Posterior vena cava (tissue), 2 donors: ENCODE data around the gene TPGS1. TPM values are rescaled to one million over a fixed set of nuclear protein-coding genes. Genes with fewer than 3 reads are reported as not detected.

ENCODE experiments used
- DNase-seq: peaks from one replicate; pipeline ENCODE4 v3.0.0-alpha.2; 2020; ENCODE audit warnings: low spot score
- intact Hi-C, 2 donors: fragments of 100-400 bp; cut with DNase I; formaldehyde crosslinking; loops; one replicate each; pipeline versions ENCODE4 v1.14.1 to v1.14.2; 2022 to 2023
- long read RNA-seq, 2 donors: library from polyadenylated mRNA; unstranded; transcript quantifications; one replicate each; pipeline ENCODE4 v2.0.0, GENCODE V29; 2020 to 2021
- total RNA-seq, 2 donors: library from RNA; stranded (reverse); fragmentation: NEBNext Ultra II Directional; extraction: Animal tissue kit (Norgen Biotek cat#: 25700); gene quantifications; one replicate each; pipeline ENCODE4 v1.2.1, GENCODE V29; 2021
- donor health status: DM: yes; HTN: yes; CAD: no.
- donor health status: DM: yes; HTN: yes; CAD: no.

Gene TPGS1, protein sequence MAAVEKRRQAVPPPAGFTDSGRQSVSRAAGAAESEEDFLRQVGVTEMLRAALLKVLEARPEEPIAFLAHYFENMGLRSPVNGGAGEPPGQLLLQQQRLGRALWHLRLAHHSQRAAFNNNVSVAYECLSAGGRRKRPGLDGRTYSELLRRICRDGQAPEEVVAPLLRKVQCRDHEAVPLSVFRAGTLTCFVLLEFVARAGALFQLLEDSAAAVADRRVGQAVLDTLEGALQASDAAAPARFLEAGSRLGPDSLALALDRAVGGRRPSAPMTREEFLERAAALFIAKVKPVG
- total RNA-seq: 10 to 100 TPM; 21.0 to 21.2 TPM
- long read RNA-seq, donor 1, transcript TPGS1-201 (2 exons, 1,114 nt): major isoform, 32 of 32 reads
- long read RNA-seq, donor 1, partial matches to known transcripts: 0 of 32 reads
- long read RNA-seq, donor 1, other reads (novel, unspliced or antisense): 0 of 32 reads
- long read RNA-seq, donor 2: 0 reads

DNA sequence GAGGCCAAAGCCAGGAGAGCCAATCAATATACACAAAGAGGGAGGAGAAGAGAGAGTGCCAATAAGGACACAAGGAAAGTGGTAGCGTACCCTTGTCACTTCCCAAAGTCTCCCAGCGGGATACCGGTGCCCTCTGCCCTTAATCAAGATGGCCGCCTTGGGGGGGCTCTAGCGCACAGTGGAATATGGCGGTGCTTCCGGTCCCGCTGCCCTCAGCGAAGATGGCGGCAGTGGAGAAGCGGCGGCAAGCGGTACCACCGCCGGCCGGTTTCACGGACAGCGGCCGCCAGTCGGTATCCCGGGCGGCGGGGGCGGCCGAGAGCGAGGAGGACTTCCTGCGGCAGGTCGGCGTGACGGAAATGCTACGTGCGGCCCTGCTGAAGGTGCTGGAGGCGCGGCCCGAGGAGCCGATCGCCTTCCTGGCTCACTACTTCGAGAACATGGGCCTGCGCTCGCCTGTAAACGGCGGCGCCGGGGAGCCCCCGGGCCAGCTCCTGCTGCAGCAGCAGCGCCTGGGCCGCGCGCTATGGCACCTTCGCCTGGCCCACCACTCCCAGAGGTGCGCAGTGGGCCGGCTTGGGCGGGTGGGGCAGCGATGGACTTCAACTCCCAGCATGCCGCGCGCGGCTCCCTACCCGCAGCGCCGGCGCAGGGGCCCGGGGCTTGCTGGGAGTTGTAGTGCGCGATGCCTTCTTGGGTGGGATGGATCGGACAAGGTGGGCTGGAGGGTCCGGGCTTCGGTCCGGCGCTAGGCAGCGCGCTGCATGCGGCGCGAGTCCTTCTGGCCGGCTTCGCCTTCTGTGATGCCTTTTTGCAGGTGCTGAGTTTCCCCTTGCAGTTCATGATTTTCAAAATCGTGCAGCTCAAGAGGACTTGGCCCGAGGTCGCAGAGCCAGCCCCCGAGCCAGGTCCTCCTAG, at the start of gene TPGS1:
Gene TPGS1 (plus strand): TSS at position 212 of the 918 bp plus-strand sequence. CDS start 10 bp downstream, at position 222.
- peak; percentile 98 for DNase-seq
- intact Hi-C loops: no loop called here

DNA sequence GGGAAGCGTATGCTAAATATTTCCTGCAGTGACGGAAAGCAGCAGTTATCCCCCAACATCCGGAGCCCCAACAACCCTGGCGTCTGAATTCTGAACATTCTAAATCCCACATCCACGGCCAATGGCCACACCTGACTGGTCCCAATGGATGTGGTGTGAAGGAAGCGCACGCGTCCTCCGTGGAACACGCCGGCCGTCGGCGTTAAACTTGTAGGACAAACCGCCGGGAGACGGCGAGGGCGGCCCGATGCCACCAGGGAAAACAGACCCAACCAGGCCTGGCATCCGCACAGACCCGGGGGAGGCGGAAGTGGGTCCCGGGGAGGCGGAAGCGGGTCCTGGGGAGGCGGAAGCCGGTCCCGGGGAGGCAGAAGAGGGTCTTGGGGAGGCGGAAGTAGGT, 49.7 kb upstream of the TPGS1 start:
- DNase-seq: no peak
- intact Hi-C loops: no loop called here

DNA sequence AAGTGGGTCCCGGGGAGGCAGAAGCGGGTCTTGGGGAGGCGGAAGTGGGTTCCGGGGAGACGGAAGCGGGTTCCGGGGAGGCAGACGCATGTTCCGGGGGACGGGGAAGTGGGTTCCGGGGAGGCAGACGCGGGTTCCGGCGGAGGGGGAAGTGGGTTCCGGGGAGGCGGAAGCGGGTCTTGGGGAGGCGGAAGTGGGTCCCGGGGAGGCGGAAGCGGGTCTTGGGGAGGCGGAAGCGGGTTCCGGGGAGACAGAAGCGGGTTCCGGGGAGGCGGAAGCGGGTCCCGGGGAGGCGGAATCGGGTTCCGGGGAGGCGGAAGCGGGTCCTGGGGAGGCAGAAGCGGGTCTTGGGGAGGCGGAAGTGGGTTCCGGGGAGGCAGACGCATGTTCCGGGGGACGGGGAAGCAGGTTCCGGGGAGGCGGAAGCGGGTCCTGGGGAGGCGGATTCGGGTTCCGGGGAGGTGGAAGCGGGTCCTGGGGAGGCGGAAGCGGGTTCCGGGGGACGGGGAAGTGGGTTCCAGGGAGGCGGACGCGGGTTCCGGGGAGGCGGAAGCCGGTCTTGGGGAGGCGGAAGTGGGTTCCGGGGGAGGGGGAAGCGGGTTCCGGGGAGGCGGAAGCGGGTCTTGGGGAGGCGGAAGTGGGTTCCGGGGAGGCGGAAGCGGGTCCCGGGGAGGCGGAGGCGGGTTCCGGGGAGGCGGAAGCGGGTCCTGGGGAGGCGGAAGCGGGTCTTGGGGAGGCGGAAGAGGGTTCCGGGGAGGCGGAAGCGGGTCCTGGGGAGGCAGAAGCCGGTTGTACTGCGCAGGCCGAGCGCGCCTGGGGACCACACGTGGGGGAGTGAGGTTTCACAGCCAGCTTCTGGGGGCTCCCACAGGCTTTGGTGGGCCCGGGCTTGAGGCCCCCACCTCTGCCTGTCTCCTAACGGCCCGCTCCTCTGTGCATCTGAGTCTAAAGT, 48.9 kb upstream of the TPGS1 start:
- DNase-seq: no peak
- intact Hi-C loops: no loop called here

DNA sequence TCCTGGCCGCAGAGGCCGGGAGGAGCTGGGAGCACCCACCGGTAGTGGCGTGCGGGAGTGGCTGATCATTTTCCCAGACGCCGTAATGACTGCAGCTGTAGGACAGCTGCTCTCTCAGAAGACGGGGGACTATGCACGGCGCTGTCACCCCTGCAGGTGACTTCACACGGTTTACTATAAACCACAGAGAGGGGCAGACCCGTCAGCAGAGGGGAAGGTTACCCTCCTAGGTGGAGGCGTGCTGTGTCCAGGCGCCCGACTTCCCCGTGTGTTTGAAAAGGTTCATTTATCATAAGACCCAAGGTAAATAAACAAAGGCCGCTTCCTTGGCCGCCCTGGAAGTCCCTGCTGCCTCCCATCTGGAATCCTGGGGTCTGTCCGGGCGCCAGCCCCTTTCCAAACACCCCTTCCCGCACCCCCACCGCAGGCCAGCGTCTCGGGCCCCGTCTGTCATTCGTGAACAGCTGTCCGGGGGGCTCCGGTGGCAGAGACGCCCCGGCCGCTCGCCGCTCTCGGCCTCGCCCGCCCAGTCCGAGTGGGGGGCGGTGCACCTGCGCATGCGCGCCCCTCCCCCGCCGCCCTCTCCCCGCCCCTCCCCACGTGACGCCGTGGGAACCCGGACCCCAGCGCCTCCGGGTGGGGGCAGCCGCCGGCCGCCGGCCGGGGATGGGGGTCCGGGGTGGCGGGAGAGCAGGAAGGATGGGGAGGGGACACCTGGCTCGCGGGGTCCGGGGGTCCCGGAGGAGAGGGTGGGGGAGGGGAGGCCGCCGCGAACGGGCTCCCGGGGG, 47.4 kb upstream of the TPGS1 start:
- no peak for DNase-seq
- intact Hi-C loops: no loop called here

DNA sequence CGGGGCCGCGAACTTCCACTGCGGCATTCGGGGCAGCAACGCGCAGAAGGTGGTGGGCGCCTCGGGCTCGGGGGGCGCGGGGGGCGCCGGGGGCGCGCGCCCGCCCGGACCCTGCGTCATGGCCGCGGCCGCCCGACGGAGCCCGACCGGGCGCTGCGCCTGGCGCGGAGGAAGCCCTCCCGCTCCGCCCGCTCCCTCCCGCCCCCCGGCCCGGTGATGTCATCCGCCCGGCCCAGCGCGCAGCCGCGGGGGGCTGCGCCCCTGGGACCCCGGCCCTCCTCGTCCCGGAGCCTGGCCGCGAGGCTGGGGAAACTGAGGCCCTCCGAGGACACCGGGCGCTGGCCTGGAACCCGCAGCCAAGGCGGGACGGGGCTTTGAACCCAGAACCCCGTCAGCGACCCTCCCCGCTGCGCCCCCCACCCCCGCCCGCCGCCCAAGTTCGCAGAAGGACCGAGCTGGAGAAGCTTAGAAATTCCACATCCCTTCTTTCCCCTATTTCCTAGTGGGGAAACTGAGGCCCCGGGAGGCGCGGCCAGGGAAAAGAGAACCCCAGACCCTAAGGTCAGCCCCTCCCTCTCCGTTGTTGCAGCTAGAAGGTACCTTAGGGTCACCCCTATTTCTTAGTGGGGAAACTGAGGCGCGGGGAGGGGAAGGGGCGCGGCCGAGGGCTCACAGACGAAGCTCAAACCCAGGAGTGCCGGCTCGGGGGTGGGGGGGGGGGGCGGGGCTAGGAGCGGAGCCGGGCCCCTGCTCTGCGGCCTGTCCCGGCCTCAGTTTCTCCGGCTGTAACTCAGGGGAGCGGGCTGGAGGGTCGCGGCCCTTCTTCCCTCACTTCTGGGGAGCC, 46.2 kb upstream of the TPGS1 start, which contains the start of gene SHC2:
Gene SHC2 (minus strand): TSS at position 157 of the 844 bp plus-strand sequence. CDS start 37 bp downstream, at position 120.
- intact Hi-C loops: no loop called here
- DNase-seq: no peak

DNA sequence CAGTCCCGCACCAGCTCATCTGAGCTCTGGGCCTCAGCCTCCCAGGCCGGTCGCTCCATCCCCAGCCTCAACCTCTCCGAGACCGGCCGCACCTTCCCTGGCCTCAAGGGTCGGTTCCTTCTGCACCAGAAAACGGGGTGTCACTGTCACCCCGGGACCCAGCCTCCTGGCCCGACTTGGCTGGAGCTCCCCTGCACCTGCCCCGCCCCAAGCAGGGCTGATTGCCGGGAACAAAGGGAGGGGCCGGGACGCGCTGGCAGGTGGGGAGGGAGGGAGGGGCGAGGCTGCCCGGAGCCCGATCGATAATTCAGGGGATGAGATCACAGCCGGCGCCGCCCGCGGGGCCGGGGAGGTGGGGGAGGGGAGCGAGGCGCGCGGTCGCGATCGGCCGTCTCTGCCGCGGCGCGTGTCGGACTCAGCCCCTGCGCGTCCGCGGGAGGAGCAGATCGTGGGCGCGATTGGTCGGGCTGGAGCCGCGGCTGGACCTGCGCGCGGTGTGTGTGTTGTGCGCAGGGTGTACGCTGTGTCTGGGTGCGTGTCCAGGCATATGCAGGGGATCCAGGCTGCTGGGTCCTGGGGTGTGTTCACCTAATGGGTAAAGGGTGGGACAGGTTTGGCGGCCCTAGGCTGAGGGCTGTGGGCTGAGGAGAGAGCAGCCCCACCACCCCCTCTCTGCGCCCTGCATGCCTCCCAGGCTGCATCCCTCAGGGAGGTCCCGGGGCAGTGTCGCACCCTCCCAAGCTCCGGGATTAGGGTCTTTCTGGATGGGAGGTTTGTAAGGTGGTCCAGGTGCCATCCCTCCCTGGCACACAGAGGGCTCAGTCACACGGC, 45.4 kb upstream of the TPGS1 start:
- intact Hi-C loops: no loop called here
- no peak for DNase-seq

DNA sequence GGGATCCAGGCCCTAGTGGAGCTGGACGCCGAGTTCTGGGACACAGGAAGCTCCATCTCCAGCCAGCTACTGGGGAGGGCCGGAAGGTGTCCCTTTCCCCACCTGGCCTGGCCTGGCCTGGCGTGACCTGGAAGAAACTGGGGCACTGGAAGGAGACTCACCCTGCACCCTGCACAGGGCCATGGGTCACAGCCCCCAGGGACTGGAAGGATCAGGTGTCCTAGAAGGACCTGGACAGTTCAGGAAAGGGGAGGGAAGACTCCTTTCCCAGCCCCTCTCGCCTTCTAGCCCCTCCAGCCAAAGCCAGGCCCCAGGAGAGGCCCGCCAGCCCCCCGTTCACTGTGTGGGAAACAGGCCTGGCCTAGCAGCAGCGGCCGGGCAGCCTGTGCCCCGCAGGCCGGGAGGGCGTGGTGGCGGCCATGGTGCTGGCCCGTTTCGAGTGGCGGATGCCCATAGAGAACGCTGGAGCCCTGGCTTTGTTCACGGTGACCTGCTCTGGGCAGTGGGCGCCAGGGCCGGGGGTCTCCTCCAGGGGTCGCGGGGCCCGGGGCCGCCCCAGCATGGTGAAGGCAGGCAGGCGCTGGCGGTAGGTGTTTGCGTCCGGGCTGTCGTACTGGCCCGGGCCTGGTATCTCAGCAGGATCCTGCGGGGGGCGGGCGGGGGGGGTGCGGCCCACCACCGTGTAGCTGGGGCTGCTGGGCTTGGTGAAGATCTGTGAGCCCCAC, 43.7 kb upstream of the TPGS1 start:
- no peak for DNase-seq
- intact Hi-C loops: no loop called here

DNA sequence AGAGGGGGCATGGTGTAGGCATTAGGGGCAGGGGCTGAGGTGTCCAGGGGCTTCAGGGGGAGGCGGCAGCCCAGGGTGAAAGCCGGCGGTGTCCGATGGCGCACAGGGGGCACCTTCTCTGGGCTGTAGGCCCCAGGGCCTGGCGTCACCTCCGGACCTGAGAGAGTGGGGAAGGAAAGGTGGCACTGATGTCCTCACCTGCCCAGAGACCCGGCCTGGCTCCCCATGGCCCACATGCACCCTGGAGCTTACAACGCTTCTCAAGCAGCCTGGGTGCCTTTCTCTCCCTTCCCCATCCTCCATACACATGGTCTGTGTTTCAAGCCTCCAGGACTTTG, 43.1 kb upstream of the TPGS1 start:
- DNase-seq: no peak
- intact Hi-C loops: no loop called here

DNA sequence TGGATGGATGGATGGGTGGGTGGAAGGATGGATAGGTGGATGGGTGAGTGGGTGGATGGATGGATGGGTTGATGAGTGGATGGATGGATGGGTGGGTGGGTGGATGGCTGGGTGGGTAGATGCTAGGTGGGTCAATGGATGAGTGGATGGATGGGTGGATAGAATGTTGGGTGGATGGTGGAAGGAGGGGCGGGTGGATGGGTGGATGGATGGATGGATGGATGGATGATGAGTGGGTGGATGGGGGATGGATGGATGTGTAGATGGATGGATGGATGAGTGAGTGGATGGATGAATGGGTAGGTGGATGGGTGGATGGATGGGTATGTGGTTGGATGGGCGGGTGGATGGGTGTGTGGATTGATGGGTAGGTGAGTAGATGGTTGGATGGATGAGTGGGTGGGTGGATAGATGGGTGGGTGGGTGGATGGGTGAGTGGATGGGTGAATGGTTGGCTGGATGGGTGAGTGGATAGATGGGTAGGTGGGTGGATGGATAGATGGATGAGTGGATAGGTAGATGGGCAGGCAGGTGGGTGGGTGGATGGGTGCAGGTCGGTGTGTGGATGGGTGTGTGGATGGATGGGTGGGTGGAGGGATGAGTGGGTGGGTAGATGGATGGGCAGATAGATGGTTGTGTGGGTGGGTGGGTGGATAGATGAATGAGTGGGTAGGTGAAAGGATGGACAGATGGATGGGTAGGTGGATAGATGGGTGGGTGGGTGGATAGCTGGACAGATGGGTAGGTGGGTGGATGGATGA, 42.1 kb upstream of the TPGS1 start:
- no peak for DNase-seq
- intact Hi-C loops: no loop called here

DNA sequence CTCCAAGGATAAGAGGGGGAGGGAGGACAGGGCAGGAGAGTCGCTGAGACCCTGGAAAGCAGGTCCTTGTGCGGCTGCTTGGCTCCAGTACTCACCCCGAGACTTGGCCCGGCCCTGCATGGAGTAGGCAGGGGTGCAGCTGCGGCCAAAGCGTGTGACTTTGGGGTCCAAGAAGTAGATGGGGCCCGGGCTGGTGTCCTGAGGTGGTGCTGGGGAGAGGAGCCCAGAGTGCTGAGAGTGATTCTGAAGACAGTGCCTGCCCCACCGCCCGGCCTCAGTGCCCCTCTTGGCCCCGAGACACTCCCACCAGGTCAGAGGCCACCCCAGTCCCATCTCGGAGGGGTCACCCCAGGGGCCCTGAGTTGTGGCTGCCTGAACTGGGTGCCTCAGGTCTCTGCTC, 39.7 kb upstream of the TPGS1 start:
- intact Hi-C loops: no loop called here
- no peak for DNase-seq

DNA sequence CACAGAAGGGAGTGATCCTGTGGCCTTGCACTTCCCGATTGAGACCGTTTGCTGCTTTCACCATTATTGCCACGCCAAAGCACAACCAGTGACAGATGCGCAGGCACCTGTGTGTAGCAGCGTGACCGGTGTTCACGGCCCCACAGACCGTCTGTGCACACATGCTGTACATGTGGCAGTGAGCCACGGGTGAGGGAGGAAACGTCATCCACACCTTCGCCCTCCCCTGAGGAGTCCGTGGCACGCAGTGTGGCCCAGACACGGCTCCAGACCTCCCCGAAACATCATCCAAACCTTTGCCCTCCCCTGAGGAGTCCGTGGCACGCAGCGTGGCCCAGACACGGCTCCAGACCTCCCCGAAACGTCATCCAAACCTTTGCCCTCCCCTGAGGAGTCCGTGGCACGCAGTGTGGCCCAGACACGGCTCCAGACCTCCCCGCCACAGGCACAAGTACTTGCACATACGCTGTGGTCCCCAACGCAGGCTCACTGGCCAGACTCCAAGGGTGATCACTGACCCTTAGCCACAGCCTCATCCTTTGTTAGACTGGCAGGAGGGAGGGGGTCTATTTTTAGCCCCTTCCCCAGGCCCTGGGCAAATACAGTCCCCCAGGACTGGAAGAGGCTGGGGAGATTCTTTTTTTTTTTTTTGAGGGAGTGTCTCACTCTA, 38.6 kb upstream of the TPGS1 start:
- DNase-seq: no peak
- intact Hi-C loops: no loop called here

DNA sequence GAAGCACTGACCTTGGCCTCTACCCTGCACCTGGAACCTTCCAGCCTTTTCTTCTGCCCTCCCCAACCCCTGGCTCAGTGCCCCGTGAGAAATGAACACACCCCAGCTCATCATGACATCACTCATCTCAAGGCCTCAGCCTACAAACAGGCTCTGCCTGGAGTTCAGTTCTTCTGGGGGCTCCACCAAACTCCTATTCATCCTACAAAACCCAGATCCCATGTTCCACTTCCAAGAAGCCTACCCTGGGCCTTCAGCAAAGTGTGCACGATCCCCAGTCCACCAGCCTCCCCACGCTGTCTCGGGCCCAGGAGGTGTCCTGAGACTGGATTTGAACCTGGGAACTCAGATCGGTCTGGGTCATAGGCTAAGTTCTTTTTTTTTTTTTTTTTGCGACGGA, 37.5 kb upstream of the TPGS1 start:
- DNase-seq: no peak
- intact Hi-C loops: loop anchor here in 1 of 2 donors (10.0 kb wide), 1 partner anchor 85 kb away; no protein-coding TSS in a partner anchor

DNA sequence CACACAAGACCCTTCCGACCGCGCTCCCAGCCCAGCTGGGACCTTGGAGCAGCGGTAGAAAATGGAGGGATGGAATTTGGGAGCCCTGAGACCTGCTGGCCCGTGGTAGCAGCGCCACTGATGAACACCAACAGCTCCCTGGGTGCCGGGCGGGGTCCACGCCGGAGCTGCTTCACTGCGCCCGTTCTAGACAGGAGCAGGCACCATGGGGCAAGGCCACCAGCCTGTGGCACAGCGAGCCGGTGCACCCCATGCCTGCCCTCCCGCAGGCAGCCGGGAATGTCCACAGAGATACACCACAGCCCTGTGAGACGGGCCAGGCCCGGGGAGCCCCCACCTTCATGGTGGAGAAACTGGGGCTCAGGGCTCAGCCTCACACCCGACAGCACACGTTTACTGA, 36.6 kb upstream of the TPGS1 start:
- intact Hi-C loops: loop anchor here in 1 of 2 donors (10.0 kb wide), 1 partner anchor 86 kb away; no protein-coding TSS in a partner anchor
- DNase-seq: no peak

DNA sequence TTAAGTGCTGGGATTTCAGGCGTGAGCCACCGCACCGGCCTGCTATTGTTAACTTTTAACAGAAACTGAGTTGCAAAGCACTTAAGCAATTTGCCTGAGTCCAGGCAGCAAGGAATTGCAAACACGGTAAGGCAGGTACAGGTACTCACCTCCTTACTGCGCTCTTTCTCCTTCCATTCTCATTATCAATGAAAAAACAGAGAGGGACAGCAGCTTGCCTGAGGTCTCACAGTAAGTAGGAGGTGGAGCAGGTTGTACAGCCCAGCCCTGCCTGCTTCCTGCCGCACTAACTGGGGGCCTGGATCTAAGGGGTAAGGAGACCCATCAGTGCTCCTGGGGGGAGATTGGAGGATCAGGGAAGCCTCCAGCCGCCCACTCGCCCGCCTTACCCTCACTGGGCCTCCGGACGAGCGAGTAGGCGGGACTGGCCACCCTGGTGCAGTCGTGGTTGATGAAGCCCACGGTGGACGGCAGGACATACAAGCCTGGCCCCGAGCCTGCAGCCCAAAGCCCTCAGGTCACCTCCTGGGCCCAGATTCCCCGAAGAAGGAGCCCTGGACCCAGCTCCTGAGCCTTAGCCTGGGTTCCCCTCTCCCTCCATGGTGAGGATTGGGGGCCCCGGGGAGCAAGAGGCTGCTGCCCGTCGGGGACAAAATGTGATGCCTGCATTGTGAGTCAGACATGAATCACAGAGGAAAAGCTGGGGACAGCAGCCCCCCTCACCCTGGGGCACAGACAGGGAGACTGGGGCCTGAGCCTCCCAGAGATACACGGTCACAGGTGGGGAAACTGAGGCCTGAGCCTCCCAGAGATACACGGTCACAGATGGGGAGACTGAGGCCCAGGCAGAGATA, 35.1 kb upstream of the TPGS1 start:
- intact Hi-C loops: loop anchor here in 1 of 2 donors (2.0 to 10.0 kb wide), 2 partner anchors 69 to 87 kb away; no protein-coding TSS in a partner anchor
- no peak for DNase-seq
